GM10248 (cell line): Measurements from ENCODE around the gene SLC4A1.

Experiments
- CTCF ChIA-PET: fragments of 300-600 bp; sonication (Branson Sonifier 250); formaldehyde crosslinking; extraction: SDS; loops from one replicate; lab custom pipeline; 2021; ENCODE audit warnings: antibody characterized with exemption; lab: Yijun Ruan, JAX
- POLR2A ChIA-PET: fragments of 350-650 bp; sonication (Branson Sonifier 250); formaldehyde crosslinking; extraction: SDS; loops from one replicate; lab custom pipeline; 2020; ENCODE audit warnings: antibody characterized with exemption; lab: Yijun Ruan, JAX
- DNase-seq: peaks from one replicate; pipeline ENCODE4 v3.0.0; 2012; ENCODE audit errors: extremely low spot score
- TF ChIP-seq, protein P1 (sequence below): IDR thresholded peaks from 2 replicates; pipeline ENCODE4 v1.5.1; 2012; ENCODE audit warnings: mild to moderate bottlenecking, low read depth; ENCODE audit errors: extremely low read depth, missing control alignments, control extremely low read depth

The SLC4A1 gene

DNA sequence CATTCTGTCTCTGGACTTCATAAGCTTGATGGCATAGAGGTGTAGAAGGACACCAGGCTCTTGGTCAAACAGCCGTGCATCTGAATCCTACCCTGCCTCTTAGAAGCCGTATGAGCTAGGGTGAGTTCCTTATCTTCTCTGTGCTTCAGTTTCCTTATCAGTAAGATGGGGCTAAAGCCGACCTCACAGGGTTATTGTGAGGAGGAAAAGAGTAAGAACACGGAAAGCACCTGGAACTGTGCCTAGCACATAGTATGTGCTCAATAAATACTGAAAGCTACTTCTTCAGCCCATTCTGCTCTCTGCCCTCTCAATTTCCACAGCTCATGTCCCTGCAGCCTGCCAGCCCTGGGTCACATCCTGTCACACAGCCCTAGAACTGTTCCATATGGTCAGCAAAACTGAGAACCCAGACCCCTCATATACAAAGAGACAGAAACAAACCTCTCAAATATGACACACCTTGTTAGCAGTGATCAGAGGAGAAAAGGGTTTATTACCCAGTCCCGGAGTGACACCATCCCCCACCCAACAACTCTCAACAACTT lies 31.4 kb downstream of the SLC4A1 start:
- DNase-seq: no peak
- POLR2A ChIA-PET: no interaction called here
- CTCF ChIA-PET: interaction anchor here (1.0 kb wide), 1 partner anchor 27 kb away, joined by 3 read pairs; no protein-coding TSS in a partner anchor
- TF ChIP-seq, protein P1, sequence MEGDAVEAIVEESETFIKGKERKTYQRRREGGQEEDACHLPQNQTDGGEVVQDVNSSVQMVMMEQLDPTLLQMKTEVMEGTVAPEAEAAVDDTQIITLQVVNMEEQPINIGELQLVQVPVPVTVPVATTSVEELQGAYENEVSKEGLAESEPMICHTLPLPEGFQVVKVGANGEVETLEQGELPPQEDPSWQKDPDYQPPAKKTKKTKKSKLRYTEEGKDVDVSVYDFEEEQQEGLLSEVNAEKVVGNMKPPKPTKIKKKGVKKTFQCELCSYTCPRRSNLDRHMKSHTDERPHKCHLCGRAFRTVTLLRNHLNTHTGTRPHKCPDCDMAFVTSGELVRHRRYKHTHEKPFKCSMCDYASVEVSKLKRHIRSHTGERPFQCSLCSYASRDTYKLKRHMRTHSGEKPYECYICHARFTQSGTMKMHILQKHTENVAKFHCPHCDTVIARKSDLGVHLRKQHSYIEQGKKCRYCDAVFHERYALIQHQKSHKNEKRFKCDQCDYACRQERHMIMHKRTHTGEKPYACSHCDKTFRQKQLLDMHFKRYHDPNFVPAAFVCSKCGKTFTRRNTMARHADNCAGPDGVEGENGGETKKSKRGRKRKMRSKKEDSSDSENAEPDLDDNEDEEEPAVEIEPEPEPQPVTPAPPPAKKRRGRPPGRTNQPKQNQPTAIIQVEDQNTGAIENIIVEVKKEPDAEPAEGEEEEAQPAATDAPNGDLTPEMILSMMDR: no peak

DNA sequence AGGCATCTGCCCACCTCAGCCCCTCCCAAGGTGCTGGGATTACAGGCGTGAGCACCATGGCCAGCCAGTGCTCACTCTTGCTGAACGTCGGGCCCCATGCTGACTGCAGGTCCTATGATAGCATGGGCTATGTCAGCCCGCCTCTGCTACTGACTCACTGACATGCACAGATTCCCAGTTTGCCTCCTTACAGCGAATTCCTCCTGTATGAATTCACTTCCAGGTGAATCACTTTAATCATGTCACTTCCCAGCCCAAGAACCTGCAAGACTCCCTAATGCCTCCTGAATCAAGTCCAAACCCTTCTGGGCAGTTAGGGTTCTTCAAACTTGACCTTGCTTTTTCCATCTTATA lies 32.4 kb downstream of the SLC4A1 start:
- ChIA-PET CTCF (interaction anchor here (1.3 kb wide), 1 partner anchor 25 kb away, joined by 6 read pairs; no protein-coding TSS in a partner anchor), POLR2A (no interaction called here)
- TF ChIP-seq, protein P1: no peak
- no peak for DNase-seq

DNA sequence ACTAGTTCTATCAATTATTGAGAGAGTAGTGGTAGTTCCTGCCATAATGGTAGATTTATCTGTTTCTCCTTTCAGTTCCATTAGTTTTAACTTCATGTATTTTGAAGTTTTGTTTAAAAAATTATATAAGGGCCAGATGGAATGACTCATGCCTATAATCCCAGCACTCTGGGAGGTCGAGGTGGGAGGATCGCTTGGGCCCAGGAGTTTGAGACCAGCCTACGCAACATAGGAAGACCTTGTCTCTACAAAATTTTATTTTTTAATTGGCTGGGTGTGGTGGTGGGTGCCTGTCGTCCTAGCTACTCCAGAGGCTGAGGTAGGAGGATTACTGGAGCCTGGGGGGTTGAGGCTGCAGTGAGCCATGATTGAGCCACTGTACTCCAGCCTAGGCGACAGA lies 34.4 kb downstream of the SLC4A1 start:
- POLR2A ChIA-PET: no interaction called here
- CTCF ChIA-PET: no interaction called here
- DNase-seq: no peak
- TF ChIP-seq, protein P1: no peak

DNA sequence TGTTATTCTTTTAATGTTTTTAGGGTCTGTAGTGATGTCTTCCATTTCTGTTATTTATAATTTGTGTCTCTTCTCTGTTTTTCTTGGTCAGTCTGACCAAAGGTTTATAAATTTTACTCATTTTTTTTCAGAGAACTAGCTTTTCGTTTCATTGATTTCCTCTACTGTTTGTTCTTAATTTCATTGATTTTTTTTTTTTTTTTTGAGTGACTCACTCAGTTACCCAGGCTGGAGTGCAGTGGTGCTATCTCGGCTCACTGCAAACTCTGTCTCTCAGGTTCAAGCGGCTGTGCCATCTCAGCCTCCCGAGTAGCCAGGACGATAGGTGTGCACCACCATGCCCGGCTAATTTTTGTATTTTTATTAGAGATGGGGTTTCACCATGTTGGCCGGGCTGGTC lies 35.9 kb downstream of the SLC4A1 start:
- ChIA-PET POLR2A (no interaction called here), CTCF (interaction anchor here (1.8 to 2.0 kb wide), 2 partner anchors 10 to 22 kb away, joined by 7 to 8 read pairs; no protein-coding TSS in a partner anchor)
- DNase-seq: no peak
- TF ChIP-seq, protein P1: no peak

DNA sequence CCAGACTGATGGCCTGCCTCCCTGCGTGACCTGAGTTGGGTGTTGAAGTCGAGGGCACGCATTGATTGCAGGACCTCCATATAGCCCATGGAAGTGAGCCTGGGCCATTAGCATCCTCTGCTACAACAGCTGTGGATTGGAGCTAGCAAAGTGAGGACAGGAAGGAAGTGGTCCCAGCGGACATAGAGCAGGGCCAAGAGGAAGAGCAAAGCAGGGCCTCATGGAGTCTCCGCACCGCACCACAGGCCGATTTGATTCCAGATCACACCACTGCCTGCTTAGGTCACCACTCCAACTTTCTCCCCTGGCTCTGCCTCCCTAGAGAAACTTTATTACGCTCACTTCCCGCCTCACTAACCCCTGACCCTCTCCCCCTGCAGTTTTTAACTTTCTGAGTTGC lies 37.8 kb downstream of the SLC4A1 start:
- DNase-seq: no peak
- TF ChIP-seq, protein P1: no peak
- ChIA-PET POLR2A (interaction anchor here (0.6 kb wide), 1 partner anchor 49 kb away, joined by 4 read pairs; no protein-coding TSS in a partner anchor), CTCF (interaction anchor here (2.0 kb wide), 1 partner anchor 20 kb away, joined by 8 read pairs; no protein-coding TSS in a partner anchor)

DNA sequence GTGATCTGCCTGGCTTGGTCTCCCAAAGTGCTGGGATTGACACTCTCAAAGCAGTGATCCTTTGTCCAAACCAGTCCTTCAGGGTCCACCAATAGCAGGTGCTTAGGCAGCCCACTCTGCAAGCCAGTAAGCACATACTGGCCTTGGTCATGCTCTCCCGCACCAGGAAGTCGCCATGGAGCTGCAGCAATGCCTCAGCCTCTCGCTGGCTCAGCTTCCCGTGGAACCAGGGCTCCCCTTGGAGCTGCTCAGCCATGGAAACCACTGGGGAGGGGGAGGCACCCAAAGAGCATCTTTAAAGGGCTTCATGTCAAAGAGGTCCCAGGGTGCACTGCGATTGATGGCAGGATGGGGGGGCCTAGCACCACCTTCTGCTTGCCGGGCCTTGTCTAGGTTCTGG lies 38.8 kb downstream of the SLC4A1 start:
- TF ChIP-seq, protein P1: no peak
- ChIA-PET POLR2A (no interaction called here), CTCF (interaction anchor here (0.9 to 2.1 kb wide), 4 partner anchors 9 to 116 kb away, joined by 3 to 8 read pairs (median 4); partner anchors contain the start of genes GRN and UBTF)
- DNase-seq: no peak
